ENCODE measurements around the gene TXNDC8.

Gene TXNDC8

GRCh38 chr9:110356639-110357395 is 19.2 kb upstream of the TXNDC8 start:
- Histone ChIP-seq H3K9me3 (ENCODE audit: insufficient read depth, low read length) (no peaks in the 10 kb centered on the region), H3K4me2 (ENCODE audit: low read depth, low read length, poor library complexity, severe bottlenecking) (no peak overlapping the region), H2AFZ (ENCODE audit: low read depth, low read length, severe bottlenecking) (no peak overlapping the region), H3K9me2 (replicated peaks; ENCODE audit: insufficient read depth, low read length) (no peaks in the 10 kb centered on the region), H3K36me3 (ENCODE audit: low read length) (no peaks in the 10 kb centered on the region), H3K79me2 (ENCODE audit: insufficient read depth, low read length) (no peaks in the 10 kb centered on the region), H3K4me3 (ENCODE audit: insufficient read depth, low read length, poor library complexity, severe bottlenecking) (no peak overlapping the region), H3K27me3 (ENCODE audit: low read length) (no peaks in the 10 kb centered on the region), H3K27ac (ENCODE audit: low read depth, low read length) (no peak overlapping the region), H3K9ac (ENCODE audit: low read length) (no peak overlapping the region), H3F3A (ENCODE audit: insufficient read depth) (no peaks in the 10 kb centered on the region), H4K20me1 (ENCODE audit: low read depth, low read length) (no peaks in the 10 kb centered on the region)
- no peak for TF ChIP-seq EZH2phosphoT487 (conservative IDR thresholded peaks at IDR 0.05; ENCODE audit: low read length)
- no peak for TF ChIP-seq CTCF (IDR thresholded peaks at IDR 0.05; ENCODE audit: insufficient read depth, low read length, poor library complexity, severe bottlenecking)

GRCh38 chr9:110355911-110356310 is 18.2 kb upstream of the TXNDC8 start:
- no peaks in the 10 kb centered on the region for H3K9me3 ChIP-seq (ENCODE audit: insufficient read depth, low read length)

GRCh38 chr9:110351009-110351467 is 13.4 kb upstream of the TXNDC8 start:
- Histone ChIP-seq H3K79me2 (ENCODE audit: insufficient read depth, low read length) (no peaks in the 10 kb centered on the region), H4K20me1 (ENCODE audit: low read depth, low read length) (no peaks in the 10 kb centered on the region), H3K9me2 (replicated peaks; ENCODE audit: insufficient read depth, low read length) (no peaks in the 10 kb centered on the region), H3K4me3 (ENCODE audit: insufficient read depth, low read length, poor library complexity, severe bottlenecking) (no peak overlapping the region), H2AFZ (ENCODE audit: low read depth, low read length, severe bottlenecking) (no peak overlapping the region), H3K36me3 (ENCODE audit: low read length) (no peaks in the 10 kb centered on the region), H3K9ac (ENCODE audit: low read length) (no peak overlapping the region), H3K27me3 (ENCODE audit: low read length) (no peaks in the 10 kb centered on the region), H3K9me3 (ENCODE audit: insufficient read depth, low read length) (no peaks in the 10 kb centered on the region), H3F3A (ENCODE audit: insufficient read depth) (no peaks in the 10 kb centered on the region), H3K27ac (ENCODE audit: low read depth, low read length) (no peak overlapping the region), H3K4me2 (ENCODE audit: low read depth, low read length, poor library complexity, severe bottlenecking) (no peak overlapping the region)
- TF ChIP-seq CTCF (IDR thresholded peaks at IDR 0.05; ENCODE audit: insufficient read depth, low read length, poor library complexity, severe bottlenecking) (no peak), EZH2phosphoT487 (conservative IDR thresholded peaks at IDR 0.05; ENCODE audit: low read length) (no peak)

More at GRCh38 chr9:110355911-110356310, 18.2 kb upstream of the TXNDC8 start:
- Histone ChIP-seq H3K4me2 (ENCODE audit: low read depth, low read length, poor library complexity, severe bottlenecking) (no peak overlapping the region), H3F3A (ENCODE audit: insufficient read depth) (no peaks in the 10 kb centered on the region), H3K36me3 (ENCODE audit: low read length) (no peaks in the 10 kb centered on the region), H3K4me3 (ENCODE audit: insufficient read depth, low read length, poor library complexity, severe bottlenecking) (no peak overlapping the region), H3K27ac (ENCODE audit: low read depth, low read length) (no peak overlapping the region), H3K79me2 (ENCODE audit: insufficient read depth, low read length) (no peaks in the 10 kb centered on the region), H3K9me2 (replicated peaks; ENCODE audit: insufficient read depth, low read length) (no peaks in the 10 kb centered on the region), H3K9ac (ENCODE audit: low read length) (no peak overlapping the region), H4K20me1 (ENCODE audit: low read depth, low read length) (no peaks in the 10 kb centered on the region), H3K27me3 (ENCODE audit: low read length) (no peaks in the 10 kb centered on the region), H2AFZ (ENCODE audit: low read depth, low read length, severe bottlenecking) (no peak overlapping the region)
- no peak for TF ChIP-seq CTCF (IDR thresholded peaks at IDR 0.05; ENCODE audit: insufficient read depth, low read length, poor library complexity, severe bottlenecking)
- no peak for TF ChIP-seq EZH2phosphoT487 (conservative IDR thresholded peaks at IDR 0.05; ENCODE audit: low read length)
